ENCODE results near the gene RPL11.
"Not testable (repeated sequence)": the region's sequence is repeated elsewhere in the genome, so short reads cannot be mapped to it uniquely, and the experiment has no call there.

RPL11 gene

DNA sequence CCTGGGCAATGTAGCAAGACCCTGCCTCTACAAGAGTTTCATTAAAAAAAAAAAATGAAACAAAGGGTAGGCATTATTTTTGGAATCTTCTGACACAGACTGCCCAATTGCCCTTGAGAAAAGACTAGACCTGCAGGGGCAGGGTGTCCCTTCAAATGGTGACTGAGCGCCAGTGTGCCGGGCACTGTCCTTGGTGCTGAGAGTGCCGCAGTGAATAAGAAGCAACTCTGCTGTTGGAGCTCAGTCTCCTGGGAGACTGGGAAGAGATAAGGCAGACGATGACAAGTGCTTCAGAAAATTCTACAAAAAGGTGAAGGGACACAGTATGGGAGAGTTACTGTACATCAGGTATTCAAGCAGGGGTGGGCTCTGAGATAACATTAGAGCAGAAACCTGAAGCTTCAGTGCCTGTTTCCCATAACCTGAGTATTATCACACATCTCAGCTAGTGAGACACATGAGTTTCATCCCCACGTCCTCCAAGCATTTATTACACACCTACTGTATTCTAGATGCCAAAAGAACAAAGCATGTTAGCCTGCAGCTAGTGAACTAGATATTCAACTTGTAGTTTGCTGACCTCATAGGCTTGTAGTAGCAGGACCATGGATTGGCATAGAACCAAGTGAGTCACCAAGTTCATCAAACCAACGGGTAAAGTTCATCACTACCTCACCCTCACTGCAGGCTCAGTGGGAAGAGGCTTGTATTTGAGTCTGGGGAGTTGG is 18.4 kb upstream of the RPL11 start:
- ChIA-PET CTCF (interaction anchor here (0.7 to 1.8 kb wide), 4 partner anchors 18 to 176 kb away, joined by 3 to 6 read pairs (median 4); partner anchors contain the start of gene RPL11), POLR2A (interaction anchor here (0.6 kb wide), 1 partner anchor 584 kb away, joined by 3 read pairs; no protein-coding TSS in a partner anchor)
- DNase-seq (ENCODE audit: low read depth, low spot score) = no peak
- TF ChIP-seq CTCF (IDR thresholded peaks at IDR 0.05; ENCODE audit: insufficient read depth, low read length, missing control alignments) = no peak
- no peak overlapping the region for H3K4me3 ChIP-seq (ENCODE audit: low read depth, low read length)

DNA sequence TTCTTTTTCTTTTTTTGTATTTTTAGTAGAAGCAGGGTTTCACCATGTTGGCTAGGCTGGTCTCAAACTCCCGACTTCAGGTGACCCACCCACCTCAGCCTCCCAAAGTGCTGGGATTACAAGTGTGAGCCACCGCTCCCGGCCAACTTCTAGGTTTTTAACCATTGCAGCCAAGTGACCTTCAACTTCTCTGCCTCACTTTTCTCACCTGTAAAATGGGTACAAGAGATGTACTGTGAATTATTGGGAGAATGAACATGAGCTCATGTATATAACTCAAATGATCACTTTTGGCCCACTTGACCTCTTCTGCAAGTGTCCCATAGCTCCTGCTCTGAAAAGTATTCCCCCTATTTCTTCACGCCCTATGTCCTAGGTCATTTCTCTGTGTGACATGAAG is 11.8 kb upstream of the RPL11 start:
- TF ChIP-seq CTCF (IDR thresholded peaks at IDR 0.05; ENCODE audit: insufficient read depth, low read length, missing control alignments) = no peak
- no peak overlapping the region for H3K4me3 ChIP-seq (ENCODE audit: low read depth, low read length)
- POLR2A ChIA-PET = no interaction called here
- CTCF ChIA-PET = interaction anchor here (0.9 to 1.4 kb wide), 3 partner anchors 12 to 183 kb away, joined by 3 to 5 read pairs (median 4); partner anchors contain the start of gene RPL11
- no peak for DNase-seq (ENCODE audit: low read depth, low spot score)

- H3K4me3 ChIP-seq (ENCODE audit: low read depth, low read length) = no peak overlapping the region
- POLR2A ChIA-PET = interaction anchor here (1.7 kb wide), 1 partner anchor 9 kb away, joined by 6 read pairs; the partner anchor contains the start of gene RPL11
- DNase-seq (ENCODE audit: low read depth, low spot score) = no peak
- CTCF ChIA-PET = interaction anchor here (1.3 to 3.3 kb wide), 5 partner anchors 8 to 45 kb away, joined by 3 to 18 read pairs (median 10); partner anchors contain the start of gene RPL11
- no peak for TF ChIP-seq CTCF (IDR thresholded peaks at IDR 0.05; ENCODE audit: insufficient read depth, low read length, missing control alignments)
Observed at GRCh38 chr1:23682946-23683345, 8.7 kb upstream of the RPL11 start.

GRCh38 chr1:23684415-23684814 is 7.2 kb upstream of the RPL11 start:
- POLR2A ChIA-PET = no interaction called here
- TF ChIP-seq CTCF (IDR thresholded peaks at IDR 0.05; ENCODE audit: insufficient read depth, low read length, missing control alignments) = no peak
- CTCF ChIA-PET = interaction anchor here (1.3 to 2.1 kb wide), 3 partner anchors 19 to 40 kb away, joined by 3 to 10 read pairs (median 8); no protein-coding TSS in a partner anchor
- no peak for DNase-seq (ENCODE audit: low read depth, low spot score)
- no peak overlapping the region for H3K4me3 ChIP-seq (ENCODE audit: low read depth, low read length)

DNA sequence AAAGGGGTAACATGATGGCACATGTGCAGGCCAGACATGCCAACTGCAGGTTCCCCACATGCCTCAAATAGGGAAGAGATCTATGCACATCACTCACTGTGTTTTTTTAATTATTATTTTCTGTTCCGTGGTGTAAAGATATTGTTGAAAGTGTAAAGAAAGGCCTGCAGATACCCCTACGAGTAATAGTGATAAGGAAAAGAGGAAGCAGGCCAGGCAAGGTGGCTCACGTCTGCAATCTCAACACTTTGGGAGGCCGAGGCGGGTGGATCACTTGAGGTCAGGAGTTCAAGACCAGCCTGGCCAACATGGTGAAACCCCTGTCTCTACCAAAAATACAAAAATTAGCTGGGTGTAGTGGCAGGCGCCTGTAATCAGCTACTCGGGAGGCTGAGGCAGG is 6.4 kb upstream of the RPL11 start:
- DNase-seq (ENCODE audit: low read depth, low spot score); POLR2A ChIA-PET; H3K4me3 ChIP-seq (ENCODE audit: low read depth, low read length): not testable (repeated sequence)
- CTCF ChIA-PET = interaction anchor here (1.9 kb wide), 1 partner anchor 20 kb away, joined by 8 read pairs; no protein-coding TSS in a partner anchor

GRCh38 chr1:23687680-23688079 is 3.9 kb upstream of the RPL11 start:
- POLR2A ChIA-PET; DNase-seq (ENCODE audit: low read depth, low spot score); H3K4me3 ChIP-seq (ENCODE audit: low read depth, low read length); CTCF ChIA-PET: not testable (repeated sequence)

DNA sequence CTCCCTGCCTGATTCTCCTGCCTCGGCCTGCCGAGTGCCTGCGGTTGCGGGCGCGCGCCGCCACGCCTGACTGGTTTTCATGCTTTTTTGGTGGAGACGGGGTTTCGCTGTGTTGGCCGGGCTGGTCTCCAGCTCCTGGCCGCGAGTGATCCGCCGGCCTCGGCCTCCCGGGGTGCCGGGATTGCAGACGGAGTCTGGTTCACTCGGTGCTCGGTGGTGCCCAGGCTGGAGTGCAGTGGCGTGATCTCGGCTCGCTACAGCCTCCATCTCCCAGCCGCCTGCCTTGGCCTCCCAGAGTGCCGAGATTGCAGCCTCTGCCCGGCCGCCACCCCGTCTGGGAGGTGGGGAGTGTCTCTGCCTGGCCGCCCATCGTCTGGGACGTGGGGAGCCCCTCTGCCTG is 3.3 kb upstream of the RPL11 start:
- CTCF ChIA-PET; DNase-seq (ENCODE audit: low read depth, low spot score); POLR2A ChIA-PET; H3K4me3 ChIP-seq (ENCODE audit: low read depth, low read length): not testable (repeated sequence)
